HT-29 (cell line): ENCODE measurements around the gene MBP. TPM values are rescaled to one million over a fixed set of nuclear protein-coding genes. Genes with fewer than 3 reads are reported as not detected.

Experiments
- DNase-seq: peaks from one replicate; pipeline ENCODE4 v3.0.0-alpha.2; 2015; ENCODE audit warnings: low spot score
- total RNA-seq: library from RNA; depleted of rRNA; stranded (reverse); fragments of >200 nt; shearing (Covaris generic); gene quantifications from 2 replicates; pipeline ENCODE4 v1.2.3, GENCODE V29; 2014

The MBP gene
- total RNA-seq, 1 experiment from 2014 or later = 27.4 TPM

DNA sequence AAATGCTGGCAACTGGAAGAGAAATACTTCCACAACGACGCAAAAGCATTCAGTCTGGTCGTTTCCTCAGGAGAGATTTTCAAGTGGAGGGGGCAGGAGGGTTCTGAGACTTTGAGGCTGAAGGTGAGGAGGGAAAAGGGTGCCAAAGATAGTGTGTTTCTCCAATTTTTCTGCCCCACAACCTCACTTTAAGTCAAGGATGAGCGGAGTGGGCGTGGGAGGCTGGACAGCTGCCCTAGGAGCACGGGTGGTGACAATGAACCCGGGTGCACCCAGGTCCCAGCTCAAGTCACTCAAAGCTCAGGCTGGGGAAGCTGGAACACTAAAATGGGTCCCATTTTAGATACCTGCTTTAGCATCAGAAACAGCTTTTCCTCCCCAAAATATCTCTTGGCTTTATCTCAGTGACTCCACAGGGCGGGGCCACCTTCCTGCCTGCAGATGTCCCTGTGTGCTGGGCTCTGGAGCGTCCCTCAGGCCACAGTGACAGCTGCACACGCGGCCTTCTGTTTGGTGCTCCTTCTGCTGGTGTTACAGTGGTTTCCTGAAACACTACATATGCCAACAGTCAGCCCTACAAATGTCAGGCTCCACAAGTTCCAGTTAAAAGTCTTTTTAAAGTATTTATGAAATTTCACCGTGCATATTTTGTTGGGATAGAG lies 1.4 kb upstream of the MBP start:
- no peak for DNase-seq

GRCh38 chr18:77133051-77133834 lies 660 bp upstream of the MBP start:
- peak; percentile 37 for DNase-seq

GRCh38 chr18:77131652-77132368 lies 773 bp downstream of the MBP start:
- DNase-seq = peak; percentile 49

DNA sequence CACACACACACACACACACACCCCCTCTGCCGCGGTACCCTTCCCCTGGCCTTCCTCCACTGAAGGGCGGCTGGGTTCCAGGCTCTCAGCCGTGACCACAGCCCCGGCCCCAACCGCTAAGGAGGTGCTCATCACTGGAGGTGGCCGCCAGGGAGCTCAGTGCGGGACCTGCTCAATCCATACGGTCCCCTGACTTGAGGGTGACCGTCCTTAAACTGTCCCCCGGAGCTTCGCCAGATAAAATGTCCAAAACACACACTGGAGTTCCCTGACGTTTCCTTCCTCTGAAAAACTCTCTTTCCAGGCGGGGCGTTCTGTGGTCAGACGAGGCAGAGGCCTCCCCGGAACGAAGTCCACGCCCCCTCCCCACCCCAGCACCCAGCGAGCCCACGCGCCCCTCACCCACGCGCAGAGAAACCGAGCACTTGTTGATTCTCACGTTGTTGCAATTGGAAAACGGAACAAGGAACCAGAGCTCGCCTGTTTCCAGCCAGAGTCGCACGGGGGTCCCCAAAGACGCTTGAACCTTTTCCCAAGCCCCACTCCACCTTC lies 1.4 kb downstream of the MBP start:
- peak; percentile 17 for DNase-seq

GRCh38 chr18:77130229-77131099 lies 2.1 kb downstream of the MBP start:
- no peak for DNase-seq

DNA sequence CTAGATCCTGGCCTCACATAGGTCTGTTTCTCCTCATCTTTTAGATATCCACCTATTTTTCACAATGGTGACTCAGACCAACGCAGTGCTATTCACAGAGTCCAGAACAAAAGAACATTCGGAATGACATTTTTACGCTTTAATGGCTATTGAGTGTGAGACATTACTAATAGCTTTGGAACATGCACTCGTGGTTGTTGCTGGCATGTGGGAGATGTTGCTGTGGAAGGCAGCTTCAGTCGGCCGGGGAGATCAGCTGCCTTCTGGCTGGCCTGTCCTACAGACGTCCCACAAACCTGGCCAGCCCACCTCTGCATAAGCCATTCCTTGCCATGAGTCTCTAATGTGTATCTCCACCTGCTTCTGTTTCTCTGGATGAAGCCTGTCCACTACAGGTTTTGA lies 3.4 kb downstream of the MBP start:
- DNase-seq = no peak

GRCh38 chr18:77127769-77128671 lies 4.6 kb downstream of the MBP start:
- peak; percentile 81 for DNase-seq

- DNase-seq = no peak
These were observed 8.1 kb downstream of the MBP start for GRCh38 chr18:77124452-77124922.

DNA sequence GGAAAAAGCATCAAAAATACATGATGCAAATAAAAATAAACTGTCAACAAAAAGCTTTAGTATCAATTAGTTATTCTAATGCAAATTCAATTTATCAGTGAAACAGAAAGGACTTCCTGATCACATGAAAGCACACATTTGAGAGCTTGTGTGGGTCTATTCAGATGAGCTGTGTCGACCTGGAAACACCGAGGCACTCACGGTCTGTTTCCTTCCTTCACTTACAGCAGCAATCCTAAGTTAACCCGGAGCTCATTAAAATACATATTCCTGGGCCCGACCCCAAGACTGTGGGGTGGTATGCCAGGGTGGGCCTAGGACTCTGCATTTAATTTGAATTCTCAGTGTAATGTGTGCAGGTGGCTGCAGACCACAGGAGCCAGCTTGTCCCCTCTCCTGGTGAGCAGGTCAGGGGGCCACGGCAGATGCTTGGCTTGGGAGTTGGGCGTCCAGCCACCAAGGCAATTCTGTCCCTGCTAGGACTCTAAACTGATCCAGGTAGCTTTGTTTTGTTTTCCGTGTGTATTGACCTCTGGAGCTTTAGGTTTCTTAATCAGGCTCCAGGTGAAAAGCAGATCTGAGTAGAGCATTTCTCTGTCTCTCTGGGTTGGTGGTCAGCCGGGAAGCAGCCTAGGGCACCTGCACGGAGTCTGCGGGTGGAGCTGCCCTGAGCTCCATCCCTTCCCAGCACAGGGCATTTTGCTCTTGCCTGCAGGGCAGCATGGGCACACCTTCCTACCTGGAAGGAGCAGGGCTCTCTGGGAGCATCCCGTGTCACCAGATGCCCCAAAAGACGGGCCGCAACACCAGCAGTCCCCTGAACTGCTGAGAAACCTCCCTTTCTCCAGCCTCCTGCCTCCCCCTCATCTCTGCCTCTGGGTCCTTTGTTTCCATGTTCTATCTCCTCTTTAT lies 9.0 kb downstream of the MBP start:
- DNase-seq = no peak

DNA sequence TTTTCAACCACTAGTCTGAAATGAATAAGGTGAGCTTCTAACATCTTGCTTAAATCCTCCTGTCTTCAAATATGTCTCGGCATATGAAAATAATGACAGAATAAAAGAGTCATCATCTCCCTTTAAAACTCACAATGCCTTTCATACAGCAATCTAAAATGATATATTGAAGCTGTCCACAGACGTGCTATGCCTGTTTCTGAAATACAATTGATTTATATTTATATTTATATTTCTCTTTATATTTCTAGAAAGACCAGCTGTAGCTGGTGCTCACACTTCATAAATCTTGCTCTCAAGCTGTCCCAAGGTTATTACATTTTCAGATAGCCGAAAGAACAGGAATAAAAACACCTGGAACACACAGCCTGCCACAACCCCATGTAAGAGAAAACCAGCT lies 11.1 kb downstream of the MBP start:
- no peak for DNase-seq

DNA sequence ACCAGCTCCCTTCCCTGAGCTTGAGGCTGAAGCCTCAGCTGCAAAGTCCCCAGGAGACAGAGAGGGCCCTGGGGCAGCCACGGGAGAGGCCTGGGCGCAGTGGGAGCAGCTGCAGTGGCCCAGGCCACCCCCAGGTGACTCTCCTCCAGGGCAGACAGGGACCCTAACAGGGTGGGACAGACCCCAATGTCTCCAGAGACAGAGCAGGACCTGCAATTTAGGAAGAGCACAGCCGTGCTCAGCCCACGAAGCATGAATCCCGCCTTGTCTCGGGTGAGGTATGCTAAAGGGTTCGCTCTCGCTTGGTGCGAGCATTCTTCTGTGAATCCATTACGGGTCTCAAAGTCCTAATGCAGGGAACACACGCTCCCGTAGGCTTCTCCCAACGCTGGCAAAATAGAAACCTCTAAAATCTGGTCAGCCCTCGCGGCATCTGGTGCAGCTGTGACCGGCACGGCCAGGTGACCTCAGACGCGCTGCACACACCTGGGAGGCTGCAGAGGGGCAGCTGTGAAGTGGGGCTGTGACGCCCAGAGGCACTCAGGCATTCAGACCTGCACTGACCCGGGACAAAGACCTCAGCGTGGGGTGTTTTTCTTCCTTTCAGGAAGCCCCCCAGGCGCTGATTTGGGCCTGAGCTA lies 12.6 kb downstream of the MBP start:
- DNase-seq = no peak

DNA sequence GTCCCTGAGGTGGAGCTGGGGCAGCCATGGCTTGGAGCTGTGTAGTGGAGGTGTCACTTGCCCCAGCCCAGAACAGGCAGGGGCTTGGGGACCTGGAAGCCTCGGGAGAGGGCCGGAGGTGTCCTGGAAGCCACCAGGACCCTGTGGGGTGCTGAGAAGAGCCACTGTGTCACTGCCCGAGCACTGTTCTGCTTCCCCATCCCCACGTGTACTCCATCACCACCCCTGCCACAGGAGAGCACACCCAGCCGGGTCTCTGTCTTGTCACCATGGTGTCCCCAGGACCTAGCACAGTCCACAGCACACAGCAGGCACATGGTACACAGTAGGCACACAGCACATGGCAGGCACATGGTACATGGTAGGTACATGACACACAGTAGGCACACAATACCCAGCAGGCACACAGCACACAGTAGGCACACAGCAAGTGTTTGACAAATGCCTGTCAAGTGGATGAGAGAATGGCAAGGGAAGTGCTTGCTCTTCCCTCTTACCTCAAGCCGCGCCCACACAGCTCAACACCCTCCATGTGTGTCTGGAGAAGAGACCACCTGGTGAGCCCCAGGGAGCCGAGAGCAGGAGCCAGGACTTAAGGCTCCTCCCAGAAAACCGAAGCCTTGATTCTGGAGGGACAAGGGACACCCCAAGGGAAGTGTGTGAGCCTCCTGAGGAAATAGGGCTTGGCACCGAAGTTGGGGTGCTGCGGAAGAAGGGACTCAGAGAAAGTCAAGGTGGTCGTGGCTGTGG lies 13.3 kb downstream of the MBP start:
- DNase-seq = no peak

GRCh38 chr18:77118256-77119090 lies 14.1 kb downstream of the MBP start:
- DNase-seq = no peak

DNA sequence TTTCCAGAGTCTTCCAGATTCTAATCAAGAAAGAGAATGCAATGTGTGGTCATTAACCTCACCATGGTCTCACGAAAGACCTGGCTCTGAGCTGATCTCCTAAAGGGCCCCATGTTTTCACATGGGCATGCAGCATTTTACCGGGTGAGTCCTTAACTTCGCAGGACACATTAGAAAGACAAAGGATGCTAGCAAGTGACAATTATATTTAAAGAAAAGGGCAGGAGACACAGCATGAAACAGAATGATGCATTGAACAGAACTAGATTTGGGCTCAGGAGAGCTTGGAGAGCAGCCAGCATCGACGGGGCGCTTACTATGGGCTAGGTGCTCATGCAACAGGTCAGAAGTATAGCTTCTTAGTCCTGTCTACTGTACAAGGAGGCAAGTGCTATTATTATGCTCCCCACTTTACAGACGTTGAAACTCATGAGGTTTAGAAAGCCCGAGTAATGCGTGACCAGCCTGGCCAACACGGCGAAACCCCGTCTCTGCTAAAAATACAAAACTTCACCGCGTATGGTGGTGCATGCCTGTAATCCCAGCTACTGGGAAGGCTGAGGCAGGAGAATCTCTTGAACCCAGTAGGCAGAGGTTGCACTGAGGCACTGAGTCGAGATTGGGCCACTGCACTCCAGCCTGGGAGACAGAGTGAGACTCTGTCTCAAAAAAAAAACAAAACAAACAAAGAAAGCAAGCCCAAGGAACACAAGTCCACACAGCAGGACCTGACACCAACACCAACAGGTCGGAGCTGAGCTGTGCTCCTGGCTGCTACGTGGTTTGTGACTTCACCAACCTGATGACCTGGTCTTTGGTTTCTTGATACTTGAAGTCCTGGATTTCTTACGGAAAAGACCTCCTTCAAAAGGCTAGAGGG lies 16.1 kb downstream of the MBP start:
- DNase-seq = no peak

GRCh38 chr18:77115192-77115953 lies 17.2 kb downstream of the MBP start:
- peak; percentile 24 for DNase-seq
